ENCODE data around the gene THAP11. TPM values are rescaled to one million over a fixed set of nuclear protein-coding genes. Genes with fewer than 3 reads are reported as not detected.

Gene THAP11
- total and polyA plus RNA-seq, 2 of the 13 experiments (the other 11 are each of a cell fraction or from before 2014, with no cell fraction given): 44.2 to 53.4 TPM

GRCh38 chr16:67843343-67843765, 1.2 kb downstream of the THAP11 start (continued):
- TF ChIP-seq ZNF317 (CRISPR knock-in tag; IDR thresholded peaks at IDR 0.05) (no peak; the same call in 1 of the 2 replicates), ISX (CRISPR knock-in tag; conservative IDR thresholded peaks at IDR 0.05) (no peak), GTF2F1 (IDR thresholded peaks at IDR 0.05; ENCODE audit: low read length) (no peak), SKIL (CRISPR knock-in tag; IDR thresholded peaks at IDR 0.05; ENCODE audit: borderline replicate concordance) (no peak), ZFX (CRISPR knock-in tag; IDR thresholded peaks at IDR 0.05; ENCODE audit: low read depth) (no peak), ZNF280D (CRISPR knock-in tag; IDR thresholded peaks at IDR 0.05) (no peak), ZNF274 (CRISPR knock-in tag; IDR thresholded peaks at IDR 0.05) (no peak), ZNF83 (CRISPR knock-in tag; IDR thresholded peaks at IDR 0.05; ENCODE audit: borderline replicate concordance) (no peak), PHF5A (CRISPR knock-in tag; IDR thresholded peaks at IDR 0.05; ENCODE audit: low read depth, unreplicated experiment) (no peak), ZNF513 (CRISPR knock-in tag; conservative IDR thresholded peaks at IDR 0.05) (no peak), SAFB2 (CRISPR knock-in tag; IDR thresholded peaks at IDR 0.05; ENCODE audit: borderline replicate concordance, low read depth) (no peak), FOSL2 (CRISPR knock-in tag; IDR thresholded peaks at IDR 0.05) (no peak), SPEN (CRISPR knock-in tag; IDR thresholded peaks at IDR 0.05; ENCODE audit: low read depth) (peak; percentile 2; the same call in 1 of the 2 replicates), TAF15 (IDR thresholded peaks at IDR 0.05; ENCODE audit: low read depth, low read length, poor library complexity, severe bottlenecking) (no peak), NFKBIZ (CRISPR knock-in tag; IDR thresholded peaks at IDR 0.05) (0 out of 2 replicates have a peak, but pooled peaks have one; percentile 3), ZNF704 (CRISPR knock-in tag; IDR thresholded peaks at IDR 0.05; ENCODE audit: borderline replicate concordance) (no peak), NONO (IDR thresholded peaks at IDR 0.05) (no peak), NONO (CRISPR knock-in tag; conservative IDR thresholded peaks at IDR 0.05) (no peak), CENPT (CRISPR knock-in tag; IDR thresholded peaks at IDR 0.05; ENCODE audit: low read depth) (no peak)

Data from HepG2 (cell line).